Activated CD4-positive, alpha-beta T cell treated with anti-CD3 and anti-CD28 coated beads, Interleukin-2, amount 50 U/mL, for 24 hours (primary cell): ENCODE data around the gene NEMP1.
A peak's percentile ranks its signal among the peaks of the same experiment; 100 is the strongest.

Experiments used
- DNase-seq, 2 donors: peaks; one replicate each; pipeline ENCODE4 v3.0.0-alpha.2; 2020; ENCODE audit warnings: low read depth in 1 of 2, low spot score in 1 of 2

NEMP1 gene

GRCh38 chr12:57107456-57108155, 29.0 kb upstream of the NEMP1 start:
- DNase-seq, result no peak

- DNase-seq, result no peak
Observed at GRCh38 chr12:57106021-57106708, 27.6 kb upstream of the NEMP1 start.

- no peak for DNase-seq
Observed at GRCh38 chr12:57105011-57105753, 26.6 kb upstream of the NEMP1 start.

- DNase-seq, result no peak
Observed at GRCh38 chr12:57104292-57104910, 25.8 kb upstream of the NEMP1 start.

GRCh38 chr12:57103856-57104255, 25.3 kb upstream of the NEMP1 start:
- no peak for DNase-seq

GRCh38 chr12:57101892-57102695, 23.5 kb upstream of the NEMP1 start:
- DNase-seq, result no peak

GRCh38 chr12:57099766-57100165, 21.2 kb upstream of the NEMP1 start:
- DNase-seq, result no peak

GRCh38 chr12:57099047-57099714, 20.6 kb upstream of the NEMP1 start:
- DNase-seq, result no peak

- DNase-seq, result no peak
Observed at GRCh38 chr12:57098546-57098945, 20.0 kb upstream of the NEMP1 start.

- DNase-seq, result no peak
Observed at GRCh38 chr12:57097554-57097835, 18.9 kb upstream of the NEMP1 start.

GRCh38 chr12:57096748-57097553, 18.4 kb upstream of the NEMP1 start:
- no peak for DNase-seq

- DNase-seq, result no peak
Observed at GRCh38 chr12:57096099-57096572, 17.5 kb upstream of the NEMP1 start.

- DNase-seq, result no peak
Observed at GRCh38 chr12:57095440-57095839, 16.8 kb upstream of the NEMP1 start.

- DNase-seq, result no peak
Observed at GRCh38 chr12:57094208-57095160, 15.9 kb upstream of the NEMP1 start.

GRCh38 chr12:57093415-57094207, 15.0 kb upstream of the NEMP1 start:
- DNase-seq, result peak; percentile 49 to 63

GRCh38 chr12:57092876-57093414, 14.4 kb upstream of the NEMP1 start:
- DNase-seq, result no peak

- DNase-seq, result no peak
Observed at GRCh38 chr12:57092529-57092862, 13.9 kb upstream of the NEMP1 start.
